ENCODE results near the gene DLGAP1. TPM values are rescaled to one million over a fixed set of nuclear protein-coding genes. Genes with fewer than 3 reads are reported as not detected.
"Not testable (repeated sequence)": the region's sequence is repeated elsewhere in the genome, so short reads cannot be mapped to it uniquely, and the experiment has no call there.

DLGAP1 gene
- polyA plus RNA-seq, 1 of the 3 experiments (the other 2 are of a cell fraction), result not detected

- peaks cover 6% of the 10 kb centered on the region for H3F3A ChIP-seq (replicated peaks; ENCODE audit: insufficient read depth)
- H2AFZ ChIP-seq (ENCODE audit: low read depth), result no peak overlapping the region
- H3K27me3 ChIP-seq (ENCODE audit: insufficient read depth), result peaks cover 8% of the 10 kb centered on the region; the same call in 1 of the 2 replicates
- H3K9ac ChIP-seq, result no peak overlapping the region
- CTCF ChIA-PET, result interaction anchor here (0.6 to 3.2 kb wide), 10 partner anchors 8 to 290 kb away, joined by 3 to 18 read pairs (median 4); no protein-coding TSS in a partner anchor
- no peaks in the 10 kb centered on the region for H3K79me2 ChIP-seq (ENCODE audit: insufficient read depth)
- TF ChIP-seq EP300 (IDR thresholded peaks at IDR 0.05; ENCODE audit: borderline replicate concordance in 1 of 2, low read depth in 1 of 2, low read length in 1 of 2), result no peak
- no peak for TF ChIP-seq FOXJ3 (CRISPR knock-in tag; IDR thresholded peaks at IDR 0.05)
- no peak for TF ChIP-seq FOXM1 (IDR thresholded peaks at IDR 0.05; ENCODE audit: low read depth)
- no peak for TF ChIP-seq GABPA (IDR thresholded peaks at IDR 0.05; ENCODE audit: low read depth)
- no peak overlapping the region for H3K27ac ChIP-seq (ENCODE audit: low read depth in 2 of 2, low read length in 1 of 2)
- H3K9me2 ChIP-seq, result no peaks in the 10 kb centered on the region
- H3K4me2 ChIP-seq, result no peak overlapping the region
- POLR2A ChIA-PET, result no interaction called here
- 32% methylated on average over 3 of the region's 3 CpGs for WGBS (ENCODE audit: low lambda C conversion rate)
- H3K4me3 ChIP-seq (ENCODE audit: low read depth in 2 of 2, low read length in 1 of 2), result no peak overlapping the region
- H3K36me3 ChIP-seq (replicated peaks in 1 of 2; ENCODE audit: control insufficient read depth in 1 of 2, insufficient read depth in 2 of 2, low read length in 1 of 2), result no peaks in the 10 kb centered on the region
- H3K4me1 ChIP-seq (ENCODE audit: control insufficient read depth in 1 of 2, insufficient read depth in 2 of 2, low read depth in 1 of 2, low read length in 1 of 2), result peaks cover 0 to 7% of the 10 kb centered on the region in 2 experiments; a peak in 2 of 4 replicates
- no peak for DNase-seq
- no peaks in the 10 kb centered on the region for H4K20me1 ChIP-seq (ENCODE audit: insufficient read depth)
- H3K9me3 ChIP-seq, result no peaks in the 10 kb centered on the region
Measured at GRCh38 chr18:3704556-3705344, 750.4 kb downstream of the DLGAP1 start.

GRCh38 chr18:3703732-3704176, 751.4 kb downstream of the DLGAP1 start:
- H3K36me3 ChIP-seq (replicated peaks in 1 of 2; ENCODE audit: control insufficient read depth in 1 of 2, insufficient read depth in 2 of 2, low read length in 1 of 2), result no peaks in the 10 kb centered on the region
- H3K9ac ChIP-seq, result no peak overlapping the region
- H3K4me2 ChIP-seq, result peak overlapping the region; percentile 37; the same call in 1 of the 2 replicates
- DNase-seq, result peak; percentile 57
- H3K27ac ChIP-seq (ENCODE audit: low read depth in 2 of 2, low read length in 1 of 2), result no peak overlapping the region
- H3F3A ChIP-seq (replicated peaks; ENCODE audit: insufficient read depth), result peaks cover 6% of the 10 kb centered on the region
- ChIA-PET CTCF (interaction anchor here (0.6 to 3.2 kb wide), 26 partner anchors 8 to 885 kb away, joined by 3 to 18 read pairs (median 3); no protein-coding TSS in a partner anchor), POLR2A (no interaction called here)
- H4K20me1 ChIP-seq (ENCODE audit: insufficient read depth), result no peaks in the 10 kb centered on the region
- H3K9me3 ChIP-seq, result no peaks in the 10 kb centered on the region
- 4% methylated on average over 7 of the region's 7 CpGs for WGBS (ENCODE audit: low lambda C conversion rate)
- peaks cover 8% of the 10 kb centered on the region; the same call in 1 of the 2 replicates for H3K27me3 ChIP-seq (ENCODE audit: insufficient read depth)
- TF ChIP-seq MXI1 (IDR thresholded peaks at IDR 0.05; ENCODE audit: low read depth, low read length) (peak; percentile 31; the same call in 1 of the 2 replicates), SIN3A (IDR thresholded peaks at IDR 0.05; ENCODE audit: borderline replicate concordance, low read depth, low read length) (no peak), CTCF (IDR thresholded peaks at IDR 0.05) (peak; percentile 80), ZBTB33 (IDR thresholded peaks at IDR 0.05; ENCODE audit: borderline replicate concordance, low read depth) (no peak), YY1 (IDR thresholded peaks at IDR 0.05; ENCODE audit: low read depth) (no peak), SMC3 (IDR thresholded peaks at IDR 0.05; ENCODE audit: low read depth, low read length) (peak; percentile 69), TCF12 (IDR thresholded peaks at IDR 0.05) (peak; percentile 20; the same call in 1 of the 2 replicates), RAD21 (IDR thresholded peaks at IDR 0.05; ENCODE audit: low read length) (peak; percentile 63)
- H3K79me2 ChIP-seq (ENCODE audit: insufficient read depth), result no peaks in the 10 kb centered on the region
- no peak overlapping the region for H2AFZ ChIP-seq (ENCODE audit: low read depth)
- H3K4me1 ChIP-seq (ENCODE audit: control insufficient read depth in 1 of 2, insufficient read depth in 2 of 2, low read depth in 1 of 2, low read length in 1 of 2), result peaks cover 0 to 7% of the 10 kb centered on the region in 2 experiments; a peak in 2 of 4 replicates
- no peaks in the 10 kb centered on the region for H3K9me2 ChIP-seq
- H3K4me3 ChIP-seq (ENCODE audit: low read depth in 2 of 2, low read length in 1 of 2), result peak overlapping the region in 1 of 2 experiments; percentile 33; a peak in 2 of 4 replicates

GRCh38 chr18:3699707-3700567, 755.2 kb downstream of the DLGAP1 start:
- H3K79me2 ChIP-seq (ENCODE audit: insufficient read depth); H3K27me3 ChIP-seq (ENCODE audit: insufficient read depth); DNase-seq; H3F3A ChIP-seq (replicated peaks; ENCODE audit: insufficient read depth); H3K36me3 ChIP-seq (replicated peaks in 1 of 2; ENCODE audit: control insufficient read depth in 1 of 2, insufficient read depth in 2 of 2, low read length in 1 of 2); POLR2A ChIA-PET; H3K4me1 ChIP-seq (ENCODE audit: control insufficient read depth in 1 of 2, insufficient read depth in 2 of 2, low read depth in 1 of 2, low read length in 1 of 2); H3K9ac ChIP-seq; H3K4me3 ChIP-seq (ENCODE audit: low read depth in 2 of 2, low read length in 1 of 2); H4K20me1 ChIP-seq (ENCODE audit: insufficient read depth); H3K4me2 ChIP-seq; H3K27ac ChIP-seq (ENCODE audit: low read depth in 2 of 2, low read length in 1 of 2); H2AFZ ChIP-seq (ENCODE audit: low read depth); H3K9me3 ChIP-seq; H3K9me2 ChIP-seq: not testable (repeated sequence)
- CTCF ChIA-PET, result interaction anchor here (1.2 kb wide), 1 partner anchor 33 kb away, joined by 3 read pairs; no protein-coding TSS in a partner anchor
- 63% methylated on average over 15 of the region's 16 CpGs for WGBS (ENCODE audit: low lambda C conversion rate)
